SHP77 (cell line): ENCODE data around the gene SETD5.
"Not testable (repeated sequence)": the region's sequence is repeated elsewhere in the genome, so short reads cannot be mapped to it uniquely, and the experiment has no call there.

Experiments used
- DNase-seq, 2 experiments: peaks; one replicate each; lab custom pipeline; 2025; lab: John Stamatoyannopoulos, UW

The SETD5 gene

DNA sequence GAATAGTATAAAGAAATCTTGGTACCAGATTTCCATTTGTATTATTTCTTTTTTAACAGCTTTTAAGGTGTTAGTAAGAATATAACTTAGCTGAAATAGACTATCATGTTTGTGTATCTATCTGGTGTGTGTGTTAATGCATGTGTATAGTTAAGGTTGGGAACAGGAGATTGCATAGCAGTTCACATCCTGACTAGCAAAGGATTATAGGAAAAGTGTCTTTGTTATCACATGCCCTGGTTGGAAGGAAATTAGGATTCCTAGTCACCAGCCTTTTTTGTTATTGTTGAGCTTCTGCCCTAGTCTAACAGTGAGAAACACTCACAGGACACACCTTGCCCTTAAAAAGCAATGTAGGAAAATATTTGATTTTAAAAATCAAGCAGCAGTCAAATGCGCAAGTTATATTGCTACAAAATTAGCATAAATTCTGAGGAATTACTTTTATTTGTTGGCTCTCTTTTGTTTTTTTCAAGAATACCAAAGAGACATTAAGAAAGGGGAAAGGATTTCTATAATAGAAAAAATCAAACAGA lies 58.2 kb downstream of the SETD5 start:
- no peak for DNase-seq

- no peak for DNase-seq
Measured at GRCh38 chr3:9467451-9467850, 70.0 kb downstream of the SETD5 start.

DNA sequence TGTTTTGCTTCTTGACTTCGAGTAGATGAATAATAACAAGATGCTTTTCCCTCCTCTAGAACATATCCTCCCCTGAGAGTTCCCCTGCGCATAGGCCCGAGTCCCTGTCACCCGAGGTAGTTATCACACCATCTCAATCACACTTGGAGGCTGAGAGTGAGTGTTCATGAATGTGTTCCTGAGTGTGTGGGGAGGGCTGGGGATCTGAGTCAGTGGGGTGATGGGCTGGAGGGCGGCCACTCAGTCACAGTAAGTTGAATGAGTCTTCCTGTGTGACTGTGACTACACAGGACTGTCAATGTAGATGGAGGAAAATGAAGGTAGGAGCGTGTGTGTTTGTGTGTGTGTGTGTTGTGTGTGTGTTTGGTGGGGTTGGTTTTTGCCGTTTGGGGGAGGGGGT lies 71.0 kb downstream of the SETD5 start:
- DNase-seq, result no peak

GRCh38 chr3:9469986-9470385 lies 72.6 kb downstream of the SETD5 start:
- no peak for DNase-seq

DNA sequence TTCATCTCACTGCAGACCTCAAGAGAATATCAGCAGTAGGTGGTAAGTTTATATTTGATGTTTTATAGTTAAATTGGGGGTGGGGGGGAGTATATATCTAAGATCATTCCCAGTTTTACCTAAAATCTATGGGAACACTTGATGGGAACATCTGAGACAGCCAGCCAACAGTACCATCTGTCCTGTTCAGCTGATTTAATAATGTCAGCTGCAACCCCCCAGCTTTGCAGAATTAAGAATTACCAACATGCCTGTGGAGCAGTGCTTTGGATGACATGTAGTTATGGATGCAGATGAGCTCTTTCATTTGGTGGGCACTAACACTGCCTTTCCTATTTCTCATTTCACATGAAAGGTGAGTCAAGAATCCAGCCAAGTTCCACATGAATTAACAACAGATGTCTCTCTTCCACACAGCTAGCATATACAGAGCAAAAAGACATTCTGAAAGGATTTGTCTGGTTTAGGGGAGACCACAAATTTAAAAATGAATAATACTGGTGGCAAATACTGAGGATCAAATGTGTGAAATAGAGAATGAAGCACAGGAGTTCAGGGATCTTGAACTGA lies 76.2 kb downstream of the SETD5 start:
- DNase-seq, result no peak

GRCh38 chr3:9474482-9474881 lies 77.1 kb downstream of the SETD5 start:
- no peak for DNase-seq

DNA sequence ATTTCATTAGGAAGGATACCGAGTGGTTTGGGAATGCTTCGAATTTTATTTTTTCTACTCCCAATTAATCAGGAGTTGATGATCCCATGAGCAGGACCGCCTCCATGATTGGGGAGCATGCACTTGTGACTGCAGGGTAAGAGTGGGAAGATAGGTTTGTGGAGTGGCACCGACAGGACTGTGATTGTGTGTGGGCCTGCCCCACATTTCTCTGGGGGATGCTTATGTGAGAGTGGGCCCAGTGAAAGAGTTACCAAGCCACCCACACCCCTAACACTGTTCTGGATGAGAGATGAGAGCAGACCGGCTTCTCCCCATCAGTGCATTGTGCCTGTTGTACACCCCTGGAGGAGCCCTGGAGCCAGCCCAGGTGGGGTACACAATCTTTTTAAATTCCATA lies 79.5 kb downstream of the SETD5 start:
- DNase-seq, result no peak

DNA sequence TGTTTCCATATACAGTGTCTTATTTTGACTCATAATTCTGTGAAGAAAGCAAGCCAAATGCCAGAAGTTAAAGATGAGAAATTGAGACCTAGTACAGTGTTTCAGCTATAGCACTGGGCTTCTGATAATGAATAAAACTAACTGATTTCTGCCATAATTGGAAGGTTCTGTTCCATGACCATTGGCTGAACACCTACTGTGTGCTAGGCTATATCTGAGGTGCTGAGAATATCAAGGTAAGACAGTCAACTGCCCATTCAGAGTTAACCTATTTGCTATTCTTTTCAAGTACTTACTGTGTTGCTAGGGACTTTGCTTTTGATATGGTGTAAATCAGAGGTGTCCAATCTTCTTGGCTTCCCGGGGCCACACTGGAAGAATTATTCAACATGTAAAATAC lies 82.8 kb downstream of the SETD5 start:
- no peak for DNase-seq

DNA sequence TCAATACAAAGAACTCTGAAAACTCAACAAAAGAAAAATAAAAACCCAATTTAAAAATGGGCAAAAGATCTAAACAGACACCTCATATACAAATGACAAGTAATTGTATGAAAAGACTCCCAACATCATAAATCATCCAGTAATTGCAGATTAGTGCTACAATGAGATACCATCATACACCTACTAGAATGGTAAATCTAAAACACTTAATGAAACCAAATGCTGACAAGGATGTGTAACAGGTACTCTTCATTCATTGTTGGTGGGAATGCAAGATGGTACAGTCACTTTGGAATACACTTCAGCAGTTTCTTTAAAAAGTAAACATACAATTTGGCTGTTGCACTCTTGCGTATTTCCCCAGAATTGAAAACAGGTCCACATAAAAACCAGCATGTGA lies 87.8 kb downstream of the SETD5 start:
- DNase-seq, result no peak

- no peak for DNase-seq
Measured at GRCh38 chr3:9491506-9491905, 94.1 kb downstream of the SETD5 start.

GRCh38 chr3:9494036-9494435 lies 96.6 kb downstream of the SETD5 start:
- not testable (repeated sequence) for DNase-seq

GRCh38 chr3:9496893-9497292 lies 99.5 kb downstream of the SETD5 start:
- DNase-seq, result no peak

DNA sequence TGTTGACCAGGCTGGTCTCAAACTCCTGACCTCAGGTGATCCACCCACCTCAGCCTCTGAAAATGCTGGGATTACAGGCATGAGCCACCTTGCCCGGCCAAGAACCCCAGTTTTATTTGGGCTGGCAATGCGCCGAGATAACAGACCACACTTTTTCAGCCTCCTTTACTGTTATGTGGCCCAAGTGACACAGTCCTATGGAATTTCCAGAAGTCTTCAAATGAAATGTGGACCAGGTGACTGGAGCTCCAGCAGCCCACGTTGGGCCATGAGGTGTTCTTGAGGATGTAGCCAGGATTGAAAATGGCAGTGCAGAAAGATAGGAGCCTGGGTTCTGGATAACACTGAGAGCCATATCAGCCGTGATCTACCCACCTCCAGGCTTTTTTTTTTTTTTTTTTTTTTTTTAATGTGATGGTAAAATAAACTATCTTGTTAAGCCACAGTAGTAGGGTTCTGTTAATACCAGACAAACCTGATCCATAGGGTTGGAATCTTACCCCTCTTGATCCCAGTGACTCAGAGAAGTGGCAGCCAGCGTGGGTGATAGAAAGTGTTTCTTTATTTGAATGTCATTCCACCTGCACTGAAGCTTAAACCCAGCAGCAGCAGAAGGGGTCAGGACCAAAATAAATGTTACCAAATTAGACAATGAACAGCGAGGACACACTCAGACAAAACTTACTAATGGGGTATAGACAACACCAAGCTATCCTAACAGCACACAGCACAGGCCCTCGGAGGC lies 100.6 kb downstream of the SETD5 start:
- no peak for DNase-seq

- DNase-seq, result no peak
Measured at GRCh38 chr3:9498781-9499180, 101.4 kb downstream of the SETD5 start.

- no peak for DNase-seq
Measured at GRCh38 chr3:9499455-9500107, 102.2 kb downstream of the SETD5 start.

- peak; percentile 6 to 54 for DNase-seq
Measured at GRCh38 chr3:9500108-9501050, 103.0 kb downstream of the SETD5 start.

DNA sequence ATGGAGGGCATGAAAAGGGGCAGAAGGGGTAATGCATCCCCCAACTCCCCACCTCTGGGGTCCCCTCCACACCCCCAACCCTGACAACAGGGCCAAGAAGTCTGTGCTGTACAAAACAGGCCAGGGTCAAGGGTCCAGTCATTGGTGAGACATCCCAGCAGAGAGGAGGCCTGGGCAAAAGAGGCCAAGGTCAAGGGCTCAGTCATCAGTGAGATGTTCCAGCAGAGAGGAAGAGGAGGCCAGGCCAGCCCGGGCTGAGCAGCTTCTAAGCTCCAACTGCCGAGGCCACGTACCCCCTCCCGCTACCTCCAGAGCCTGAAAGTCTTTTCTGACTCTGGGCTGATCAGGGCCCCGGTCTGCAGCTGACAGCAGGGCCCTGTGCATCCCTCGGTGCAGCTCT lies 103.8 kb downstream of the SETD5 start:
- DNase-seq, result no peak

- peak; percentile 51 to 72 for DNase-seq
Measured at GRCh38 chr3:9503283-9503682, 105.9 kb downstream of the SETD5 start.

GRCh38 chr3:9507586-9508578 lies 110.5 kb downstream of the SETD5 start:
- no peak for DNase-seq

- no peak for DNase-seq
Measured at GRCh38 chr3:9508781-9509180, 111.4 kb downstream of the SETD5 start.
